CD4-positive, alpha-beta T cell treated with Interleukin-21 for 1 hour (primary cell): Measurements from ENCODE around the gene RTEL1.

Source experiments
- DNase-seq: peaks from one replicate; pipeline ENCODE4 v3.0.0-alpha.2; 2020

Gene RTEL1

GRCh38 chr20:63690898-63691710 lies 33.0 kb downstream of the RTEL1 start:
- no peak for DNase-seq

GRCh38 chr20:63691711-63692435 lies 33.8 kb downstream of the RTEL1 start:
- no peak for DNase-seq

GRCh38 chr20:63692436-63693082 lies 34.4 kb downstream of the RTEL1 start:
- DNase-seq, result no peak

- no peak for DNase-seq
Measured at GRCh38 chr20:63693083-63693732, 35.1 kb downstream of the RTEL1 start.

GRCh38 chr20:63693733-63694583 lies 35.8 kb downstream of the RTEL1 start:
- no peak for DNase-seq

GRCh38 chr20:63694584-63695423 lies 36.7 kb downstream of the RTEL1 start:
- DNase-seq, result no peak

GRCh38 chr20:63695424-63696305 lies 37.6 kb downstream of the RTEL1 start:
- no peak for DNase-seq

- peak; percentile 33 for DNase-seq
Measured at GRCh38 chr20:63696306-63696627, 38.2 kb downstream of the RTEL1 start.

GRCh38 chr20:63696628-63697356 lies 38.7 kb downstream of the RTEL1 start, which contains the start of gene TNFRSF6B:
TSS of gene TNFRSF6B (plus strand) at chr20:63696652. CDS start at chr20:63696768, 116 bp downstream.
- DNase-seq, result no peak

GRCh38 chr20:63697357-63697867 lies 39.3 kb downstream of the RTEL1 start:
- DNase-seq, result no peak

GRCh38 chr20:63697868-63698545 lies 39.9 kb downstream of the RTEL1 start:
- no peak for DNase-seq

GRCh38 chr20:63698739-63699465 lies 40.8 kb downstream of the RTEL1 start:
- DNase-seq, result no peak

- no peak for DNase-seq
Measured at GRCh38 chr20:63699466-63700198, 41.5 kb downstream of the RTEL1 start.

GRCh38 chr20:63700199-63701050 lies 42.3 kb downstream of the RTEL1 start:
- no peak for DNase-seq

GRCh38 chr20:63701051-63701328 lies 42.9 kb downstream of the RTEL1 start:
- no peak for DNase-seq

- no peak for DNase-seq
Measured at GRCh38 chr20:63701329-63702035, 43.4 kb downstream of the RTEL1 start.
